ENCODE data around the gene ARAF. TPM values are rescaled to one million over a fixed set of nuclear protein-coding genes. Genes with fewer than 3 reads are reported as not detected.

Gene ARAF
- total RNA-seq (2022; extraction: Qiagen RNA extraction) = 46.6 to 57.5 TPM (median 54.7 TPM) in 5 replicates

DNA sequence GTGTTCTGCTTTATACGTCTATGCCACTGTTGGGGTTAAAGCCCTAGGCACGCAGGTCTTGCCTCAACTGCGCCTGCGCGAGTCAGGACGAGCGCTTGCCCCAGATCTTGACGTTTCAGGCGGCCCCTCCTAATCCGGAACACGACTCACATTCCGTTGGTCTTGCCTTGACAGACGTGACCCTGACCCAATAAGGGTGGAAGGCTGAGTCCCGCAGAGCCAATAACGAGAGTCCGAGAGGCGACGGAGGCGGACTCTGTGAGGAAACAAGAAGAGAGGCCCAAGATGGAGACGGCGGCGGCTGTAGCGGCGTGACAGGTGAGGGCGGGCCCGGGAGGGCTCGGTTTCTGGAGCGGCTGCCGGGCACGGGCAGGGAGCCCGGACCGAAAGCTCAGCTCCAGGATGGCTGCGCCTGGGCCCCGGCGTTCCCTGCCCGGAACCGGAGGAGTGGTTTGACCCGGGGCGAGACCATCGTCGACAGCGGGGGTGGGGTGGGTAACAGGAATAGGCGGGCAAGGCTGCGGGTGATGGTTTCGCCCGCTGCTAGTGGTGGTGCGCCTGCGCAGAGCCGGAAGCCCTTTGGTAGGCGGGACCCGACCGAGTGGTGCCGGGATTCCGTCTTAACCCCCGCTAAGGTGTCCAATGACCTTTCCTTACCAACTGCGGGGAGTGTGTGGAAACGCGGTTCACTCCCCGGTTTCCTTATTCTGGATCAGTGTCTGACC, at the start of gene ARAF:
Gene ARAF (plus strand): TSS at position 272 of the 725 bp plus-strand sequence. CDS start 1,763 bp downstream, outside the sequence.

DNA sequence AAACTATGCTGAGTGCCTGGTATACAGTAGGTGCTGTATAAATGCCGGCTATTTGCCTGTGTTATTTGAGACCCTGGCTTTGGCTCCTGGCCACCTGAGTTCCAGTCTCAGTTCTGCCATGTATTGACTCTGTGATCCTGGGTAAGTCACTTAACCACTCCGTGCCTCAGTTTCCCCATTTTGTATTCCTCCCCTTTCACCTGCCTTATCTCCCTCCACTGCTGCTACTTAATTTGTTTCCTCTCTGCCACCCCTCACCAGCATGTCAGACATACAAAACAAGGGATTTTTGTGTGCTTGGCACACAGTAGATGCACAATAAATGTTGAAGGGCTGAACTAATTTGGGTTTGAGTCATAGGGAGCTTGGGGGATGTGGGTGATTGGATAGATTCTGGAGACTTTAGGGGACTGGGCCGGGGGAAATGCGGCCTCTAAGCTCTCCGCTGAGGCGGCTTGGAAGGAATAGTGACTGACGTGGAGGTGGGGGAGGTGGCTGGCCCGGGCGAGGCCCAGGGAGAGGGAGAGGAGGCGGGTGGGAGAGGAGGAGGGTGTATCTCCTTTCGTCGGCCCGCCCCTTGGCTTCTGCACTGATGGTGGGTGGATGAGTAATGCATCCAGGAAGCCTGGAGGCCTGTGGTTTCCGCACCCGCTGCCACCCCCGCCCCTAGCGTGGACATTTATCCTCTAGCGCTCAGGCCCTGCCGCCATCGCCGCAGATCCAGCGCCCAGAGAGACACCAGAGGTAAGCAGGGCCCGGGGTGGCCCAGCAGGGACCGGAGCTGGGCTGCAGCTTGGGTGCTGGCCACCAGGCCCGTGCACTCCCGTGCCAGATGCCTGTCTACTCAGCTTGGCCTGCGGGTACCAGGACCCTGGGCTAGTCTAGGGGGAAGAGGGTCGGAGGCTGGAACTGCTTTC, 21.0 kb downstream of the ARAF start, which contains the start of gene TIMP1:
Gene TIMP1 (plus strand): TSS at position 706 of the 917 bp plus-strand sequence. CDS start 980 bp downstream, outside the sequence.

DNA sequence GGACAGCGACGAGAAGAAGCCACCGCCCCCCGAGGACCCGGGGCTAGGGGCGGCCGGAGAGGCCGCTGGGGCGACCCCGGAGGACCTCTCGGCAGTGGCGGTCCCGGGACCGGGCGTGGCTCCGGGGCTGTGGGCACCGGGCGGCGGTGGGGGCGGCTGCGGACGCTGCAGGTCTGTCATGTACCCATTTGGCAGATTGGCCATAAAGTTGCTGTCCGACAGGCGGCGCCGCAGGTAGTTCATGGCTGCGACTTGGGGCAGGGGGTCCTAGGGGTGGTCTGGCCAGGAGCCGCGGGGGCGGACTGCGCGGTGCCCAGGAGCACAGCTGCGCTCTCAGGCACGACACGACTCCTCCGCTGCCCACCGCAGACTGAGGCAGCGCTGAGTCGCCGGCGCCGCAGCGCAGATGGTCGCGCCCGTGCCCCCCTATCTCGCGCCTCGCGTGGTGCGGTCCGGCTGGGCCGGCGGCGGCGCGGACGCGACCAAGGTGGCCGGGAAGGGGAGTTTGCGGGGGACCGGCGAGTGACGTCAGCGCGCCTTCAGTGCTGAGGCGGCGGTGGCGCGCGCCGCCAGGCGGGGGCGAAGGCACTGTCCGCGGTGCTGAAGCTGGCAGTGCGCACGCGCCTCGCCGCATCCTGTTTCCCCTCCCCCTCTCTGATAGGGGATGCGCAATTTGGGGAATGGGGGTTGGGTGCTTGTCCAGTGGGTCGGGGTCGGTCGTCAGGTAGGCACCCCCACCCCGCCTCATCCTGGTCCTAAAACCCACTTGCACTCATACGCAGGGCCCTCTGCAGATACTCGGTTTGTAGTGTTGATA, 58.7 kb downstream of the ARAF start, which contains the start of gene SYN1:
Gene SYN1 (minus strand): TSS at position 372 of the 817 bp plus-strand sequence. CDS start 129 bp downstream, at position 243.

Other genes with a start within 250 kb of the ARAF start
- 0.05 TPM in 1 of 5 replicates, not detected in the others for gene ZNF157, start 190.6 kb upstream of the ARAF start, total RNA-seq (2022; extraction: Qiagen RNA extraction)
- gene ZNF41, start 78.0 kb upstream of the ARAF start, total RNA-seq (2022; extraction: Qiagen RNA extraction) = 3.3 to 5.8 TPM (median 3.6 TPM) in 5 replicates
- 231 to 288 TPM (median 262 TPM) in 5 replicates for gene TIMP1, start 21.2 kb downstream of the ARAF start, total RNA-seq (2022; extraction: Qiagen RNA extraction)
- 0.13 to 0.56 TPM (median 0.26 TPM) in 5 replicates for gene SYN1, start 58.7 kb downstream of the ARAF start, total RNA-seq (2022; extraction: Qiagen RNA extraction)
- 0.17 to 0.89 TPM (median 0.64 TPM) in 5 replicates for gene CFP, start 68.7 kb downstream of the ARAF start, total RNA-seq (2022; extraction: Qiagen RNA extraction)
- gene ELK1, start 89.4 kb downstream of the ARAF start, total RNA-seq (2022; extraction: Qiagen RNA extraction) = 34.9 to 38.6 TPM (median 35.6 TPM) in 5 replicates
- gene UXT, start 98.0 kb downstream of the ARAF start, total RNA-seq (2022; extraction: Qiagen RNA extraction) = 142 to 194 TPM (median 182 TPM) in 5 replicates

Measured in A549 treated with Hydrocortisone at 1 μM for 4 hours (cell line).